AG04449 (cell line): ENCODE results near the gene BCL11A.

Experiments
- CTCF ChIA-PET: fragments of 350-600 bp; formaldehyde crosslinking; extraction: SDS; loops from one replicate; lab custom pipeline; 2021; ENCODE audit warnings: antibody characterized with exemption; lab: Yijun Ruan, JAX
- POLR2A ChIA-PET: fragments of 400-600, 350-600 bp; formaldehyde crosslinking; extraction: SDS; loops from one replicate; lab custom pipeline; 2020; ENCODE audit warnings: antibody characterized with exemption, inconsistent platforms; lab: Yijun Ruan, JAX
- DNase-seq: peaks from one replicate; pipeline ENCODE4 v3.0.0-alpha.2; 2010; ENCODE audit warnings: low read depth, low spot score
- H3K4me3 ChIP-seq: 2 replicates; pipeline ENCODE4 v1.5.1; 2011; ENCODE audit warnings: low read depth, mild to moderate bottlenecking, control low read depth, low read length
- CTCF ChIP-seq: IDR thresholded peaks from one replicate; pipeline ENCODE4 v1.5.1; 2011; ENCODE audit warnings: mild to moderate bottlenecking, moderate library complexity, low read length, control low read depth, inconsistent platforms; ENCODE audit not compliant: insufficient read depth; ENCODE audit errors: missing control alignments

Gene BCL11A

GRCh38 chr2:60498127-60498815 lies 55.2 kb downstream of the BCL11A start:
- H3K4me3 ChIP-seq, result no peak overlapping the region
- DNase-seq, result no peak
- POLR2A ChIA-PET, result interaction anchor here (1.7 kb wide), 1 partner anchor 10 kb away, joined by 5 read pairs; no protein-coding TSS in a partner anchor
- no peak for TF ChIP-seq CTCF
- CTCF ChIA-PET, result interaction anchor here (1.0 to 2.2 kb wide), 7 partner anchors 9 to 52 kb away, joined by 3 to 14 read pairs (median 7); no protein-coding TSS in a partner anchor

GRCh38 chr2:60497500-60497899 lies 56.0 kb downstream of the BCL11A start:
- TF ChIP-seq CTCF, result no peak
- ChIA-PET CTCF (interaction anchor here (0.8 to 1.9 kb wide), 8 partner anchors 10 to 84 kb away, joined by 3 to 10 read pairs (median 4); no protein-coding TSS in a partner anchor), POLR2A (no interaction called here)
- no peak overlapping the region for H3K4me3 ChIP-seq
- DNase-seq, result no peak

- DNase-seq, result no peak
- no peak overlapping the region for H3K4me3 ChIP-seq
- CTCF ChIA-PET, result interaction anchor here (0.8 to 1.9 kb wide), 8 partner anchors 10 to 84 kb away, joined by 3 to 10 read pairs (median 4); no protein-coding TSS in a partner anchor
- no peak for TF ChIP-seq CTCF
- POLR2A ChIA-PET, result no interaction called here
These were observed 56.5 kb downstream of the BCL11A start for GRCh38 chr2:60496956-60497355.

- ChIA-PET POLR2A (no interaction called here), CTCF (interaction anchor here (0.8 to 1.9 kb wide), 5 partner anchors 11 to 65 kb away, joined by 3 to 10 read pairs (median 5); no protein-coding TSS in a partner anchor)
- no peak for DNase-seq
- no peak overlapping the region for H3K4me3 ChIP-seq
- no peak for TF ChIP-seq CTCF
These were observed 57.0 kb downstream of the BCL11A start for GRCh38 chr2:60496475-60496874.

- no peak for TF ChIP-seq CTCF
- H3K4me3 ChIP-seq, result no peak overlapping the region
- ChIA-PET POLR2A (interaction anchor here (1.0 kb wide), 1 partner anchor 12 kb away, joined by 3 read pairs; no protein-coding TSS in a partner anchor), CTCF (interaction anchor here (0.7 to 2.5 kb wide), 6 partner anchors 10 to 20 kb away, joined by 3 to 13 read pairs (median 3); no protein-coding TSS in a partner anchor)
- no peak for DNase-seq
These were observed 58.3 kb downstream of the BCL11A start for GRCh38 chr2:60495041-60495625.
